Keratinocyte (primary cell): ENCODE data around the gene USP4. TPM values are rescaled to one million over a fixed set of nuclear protein-coding genes. Genes with fewer than 3 reads are reported as not detected.
"Not testable (repeated sequence)": the region's sequence is repeated elsewhere in the genome, so short reads cannot be mapped to it uniquely, and the experiment has no call there.

ENCODE experiments used
- DNase-seq: peaks from one replicate; pipeline ENCODE4 v3.0.0-alpha.2; 2011; ENCODE audit warnings: low read depth, missing footprints, low spot score
- FAIRE-seq: peaks from 2 replicates; lab custom pipeline; 2011; peaks lifted over from hg19 to GRCh38; lab: Jason Lieb, UNC
- H2AFZ ChIP-seq: 2 replicates; pipeline ENCODE4 v1.6.0; 2012; ENCODE audit warnings: low read length, control low read depth, inconsistent platforms; ENCODE audit not compliant: control insufficient read depth
- H3K27ac ChIP-seq: 2 replicates; pipeline ENCODE4 v1.5.1; 2011; ENCODE audit warnings: low read length; ENCODE audit not compliant: control insufficient read depth, insufficient read depth
- H3K27me3 ChIP-seq: 3 replicates; pipeline ENCODE4 v1.6.0; 2011; ENCODE audit warnings: low read length; ENCODE audit not compliant: control insufficient read depth, insufficient read depth; ENCODE audit errors: extremely low read depth
- H3K36me3 ChIP-seq, 2 experiments: 2 replicates in 1 of 2; 3 replicates in 1 of 2; pipeline ENCODE4 v1.5.1; 2011; ENCODE audit warnings: low read length in 2 of 2, mild to moderate bottlenecking in 1 of 2; ENCODE audit not compliant: control insufficient read depth in 2 of 2, insufficient read depth in 2 of 2; ENCODE audit errors: extremely low read depth in 1 of 2
- H3K4me1 ChIP-seq: 3 replicates; pipeline ENCODE4 v1.5.1; 2011; ENCODE audit warnings: low read length; ENCODE audit not compliant: control insufficient read depth, insufficient read depth; ENCODE audit errors: extremely low read depth
- H3K4me2 ChIP-seq: 3 replicates; pipeline ENCODE4 v1.6.0; 2011; ENCODE audit warnings: low read depth, low read length; ENCODE audit not compliant: control insufficient read depth, insufficient read depth; ENCODE audit errors: extremely low read depth
- H3K4me3 ChIP-seq, 3 experiments: fragments of 200-600 bp in 1 of 3; sonication (generic) in 1 of 3; 2 replicates in 2 of 3; 3 replicates in 1 of 3; pipeline ENCODE4 v1.5.1; 2011 to 2016; ENCODE audit warnings: low read length in 3 of 3, mild to moderate bottlenecking in 3 of 3, control low read depth in 2 of 3, inconsistent platforms in 1 of 3, low read depth in 1 of 3, mixed read lengths in 1 of 3, mixed run types in 1 of 3, moderate library complexity in 1 of 3; ENCODE audit not compliant: control insufficient read depth in 2 of 3, insufficient read depth in 2 of 3; ENCODE audit errors: extremely low read depth in 1 of 3
- H3K79me2 ChIP-seq: 2 replicates; pipeline ENCODE4 v1.6.0; 2012; ENCODE audit warnings: low read length; ENCODE audit not compliant: control insufficient read depth, insufficient read depth
- H3K9ac ChIP-seq: 3 replicates; pipeline ENCODE4 v1.6.0; 2011; ENCODE audit warnings: low read length; ENCODE audit not compliant: control insufficient read depth, insufficient read depth; ENCODE audit errors: extremely low read depth
- H3K9me1 ChIP-seq: 3 replicates; pipeline ENCODE4 v1.6.0; 2011; ENCODE audit warnings: low read length; ENCODE audit not compliant: control insufficient read depth, insufficient read depth; ENCODE audit errors: extremely low read depth
- H3K9me3 ChIP-seq: 2 replicates; pipeline ENCODE4 v1.5.1; 2012; ENCODE audit warnings: low read depth, low read length; ENCODE audit not compliant: control insufficient read depth
- H4K20me1 ChIP-seq: 3 replicates; pipeline ENCODE4 v1.6.0; 2011; ENCODE audit warnings: low read length; ENCODE audit not compliant: control insufficient read depth, insufficient read depth; ENCODE audit errors: extremely low read depth
- EZH2 ChIP-seq: IDR thresholded peaks from one replicate; pipeline ENCODE4 v1.6.1; 2012; ENCODE audit warnings: inconsistent platforms, mild to moderate bottlenecking, low read length, moderate library complexity
- dilution Hi-C: fragments of 300-500 bp; cut with MboI; formaldehyde crosslinking; loops from one replicate; pipeline ENCODE4 v1.7.0; 2020; ENCODE audit warnings: low sequenced_read_pairs; ENCODE audit not compliant: extremely low pct_ligation_motif_present
- polyA plus RNA-seq, 5 experiments: library from polyadenylated mRNA; depleted of rRNA in 3 of 5; stranded (reverse) in 3 of 5; stranded (forward) in 1 of 5; unstranded in 1 of 5; fragments of >200 nt; gene quantifications; 1 replicate in 1 of 5; 2 replicates in 3 of 5; 3 replicates in 1 of 5; pipeline versions ENCODE4 v1.2.1 to v1.2.3, GENCODE V29; 2011 to 2012; ENCODE audit warnings: missing spikeins in 2 of 5, low read depth in 1 of 5, low replicate concordance in 1 of 5
- TF ChIP-seq, protein P1 (sequence below), 3 experiments: IDR thresholded peaks in 1 of 3; conservative IDR thresholded peaks in 1 of 3; optimal IDR thresholded peaks in 1 of 3; 2 replicates in 2 of 3; 3 replicates in 1 of 3; pipeline versions ENCODE3 to v1.5.1; 2011; ENCODE audit warnings: low read length in 3 of 3, mild to moderate bottlenecking in 3 of 3, moderate library complexity in 2 of 3, control low read depth in 1 of 3, inconsistent platforms in 1 of 3; ENCODE audit not compliant: insufficient read depth in 2 of 3; ENCODE audit errors: extremely low read depth in 1 of 3

The USP4 gene
- polyA plus RNA-seq, 1 donor (not counting 4 experiments of a cell fraction or from before 2014, with no cell fraction given) = 47.8 TPM

DNA sequence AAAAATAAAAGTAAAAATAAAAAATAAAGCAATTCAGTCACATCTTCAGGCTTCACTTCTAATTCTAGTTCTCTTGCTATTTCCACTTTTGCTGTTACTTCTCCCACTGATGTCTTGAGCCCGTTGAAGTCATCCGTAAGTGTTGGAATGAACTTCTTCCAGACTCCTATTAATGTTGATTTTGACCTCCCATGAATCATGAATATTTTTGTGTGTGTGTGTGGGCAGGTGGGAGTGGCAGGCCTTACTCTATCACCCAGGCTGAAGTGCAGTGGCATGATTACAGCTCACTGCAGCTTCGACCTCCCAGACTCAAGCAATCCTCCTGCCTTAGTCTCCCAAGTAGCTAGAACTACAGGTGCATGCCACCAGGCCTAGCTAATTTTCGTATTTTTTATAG is 10.7 kb downstream of the USP4 start:
- H3K9me1 ChIP-seq = no peaks in the 10 kb centered on the region
- no peaks in the 10 kb centered on the region for H4K20me1 ChIP-seq
- no peak overlapping the region for H3K4me3 ChIP-seq
- H3K79me2 ChIP-seq = peaks cover 8% of the 10 kb centered on the region
- peaks cover 27 to 30% of the 10 kb centered on the region in 2 experiments for H3K36me3 ChIP-seq
- H3K9me3 ChIP-seq = no peaks in the 10 kb centered on the region
- H3K9ac ChIP-seq = no peak overlapping the region
- dilution Hi-C loops = no loop called here
- peaks cover 3% of the 10 kb centered on the region for H3K4me1 ChIP-seq
- no peak for FAIRE-seq
- H3K27me3 ChIP-seq = no peaks in the 10 kb centered on the region
- no peak overlapping the region for H3K4me2 ChIP-seq
- H2AFZ ChIP-seq = no peak overlapping the region
- TF ChIP-seq, protein P1, sequence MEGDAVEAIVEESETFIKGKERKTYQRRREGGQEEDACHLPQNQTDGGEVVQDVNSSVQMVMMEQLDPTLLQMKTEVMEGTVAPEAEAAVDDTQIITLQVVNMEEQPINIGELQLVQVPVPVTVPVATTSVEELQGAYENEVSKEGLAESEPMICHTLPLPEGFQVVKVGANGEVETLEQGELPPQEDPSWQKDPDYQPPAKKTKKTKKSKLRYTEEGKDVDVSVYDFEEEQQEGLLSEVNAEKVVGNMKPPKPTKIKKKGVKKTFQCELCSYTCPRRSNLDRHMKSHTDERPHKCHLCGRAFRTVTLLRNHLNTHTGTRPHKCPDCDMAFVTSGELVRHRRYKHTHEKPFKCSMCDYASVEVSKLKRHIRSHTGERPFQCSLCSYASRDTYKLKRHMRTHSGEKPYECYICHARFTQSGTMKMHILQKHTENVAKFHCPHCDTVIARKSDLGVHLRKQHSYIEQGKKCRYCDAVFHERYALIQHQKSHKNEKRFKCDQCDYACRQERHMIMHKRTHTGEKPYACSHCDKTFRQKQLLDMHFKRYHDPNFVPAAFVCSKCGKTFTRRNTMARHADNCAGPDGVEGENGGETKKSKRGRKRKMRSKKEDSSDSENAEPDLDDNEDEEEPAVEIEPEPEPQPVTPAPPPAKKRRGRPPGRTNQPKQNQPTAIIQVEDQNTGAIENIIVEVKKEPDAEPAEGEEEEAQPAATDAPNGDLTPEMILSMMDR (optimal IDR thresholded peaks at IDR 0.05 in 1 of 3, IDR thresholded peaks at IDR 0.05 in 1 of 3, conservative IDR thresholded peaks at IDR 0.05 in 1 of 3; ENCODE audit: extremely low read depth in 1 of 3, insufficient read depth in 2 of 3, low read length in 3 of 3) = no peak
- TF ChIP-seq EZH2 = no peak
- no peak overlapping the region for H3K27ac ChIP-seq
- no peak for DNase-seq

GRCh38 chr3:49328350-49328749 is 11.5 kb downstream of the USP4 start:
- H3K4me3 ChIP-seq, DNase-seq, H3K9me3 ChIP-seq, H2AFZ ChIP-seq, H4K20me1 ChIP-seq, H3K4me1 ChIP-seq, dilution Hi-C loops, H3K79me2 ChIP-seq, H3K27me3 ChIP-seq, H3K9ac ChIP-seq, H3K27ac ChIP-seq, H3K4me2 ChIP-seq, H3K9me1 ChIP-seq, FAIRE-seq: not testable (repeated sequence)
- H3K36me3 ChIP-seq = peaks cover 29 to 38% of the 10 kb centered on the region in 2 experiments

GRCh38 chr3:49327485-49327884 is 12.4 kb downstream of the USP4 start:
- Histone ChIP-seq H3K27me3 (no peaks in the 10 kb centered on the region), H3K36me3 (peaks cover 27 to 39% of the 10 kb centered on the region in 2 experiments), H3K4me1 (peaks cover 3% of the 10 kb centered on the region), H3K79me2 (peaks cover 9% of the 10 kb centered on the region), H4K20me1 (no peaks in the 10 kb centered on the region), H3K9me1 (no peaks in the 10 kb centered on the region), H3K9me3 (no peaks in the 10 kb centered on the region), H3K4me3 (no peak overlapping the region), H3K27ac (no peak overlapping the region), H3K9ac (no peak overlapping the region), H3K4me2 (no peak overlapping the region), H2AFZ (no peak overlapping the region)
- TF ChIP-seq EZH2 = no peak
- TF ChIP-seq, protein P1 (optimal IDR thresholded peaks at IDR 0.05 in 1 of 3, IDR thresholded peaks at IDR 0.05 in 1 of 3, conservative IDR thresholded peaks at IDR 0.05 in 1 of 3; ENCODE audit: extremely low read depth in 1 of 3, insufficient read depth in 2 of 3, low read length in 3 of 3) = peak; percentile 1 to 32 (median 31)
- FAIRE-seq (no peak), DNase-seq (no peak)
- dilution Hi-C loops = no loop called here
